Lower leg skin (tissue), 4 donors: ENCODE data around the gene KLHL17. TPM values are rescaled to one million over a fixed set of nuclear protein-coding genes. Genes with fewer than 3 reads are reported as not detected.

ENCODE experiments used
- DNase-seq, 2 donors: peaks; one replicate each; pipeline ENCODE4 v3.0.0-alpha.2; 2019; ENCODE audit warnings: low spot score in 2 of 2
- H3K4me3 ChIP-seq: fragments of 200-600 bp; sonication (generic); 2 replicates; pipeline ENCODE4 v1.5.1; 2017; ENCODE audit warnings: mild to moderate bottlenecking, low read depth; ENCODE audit not compliant: poor library complexity, severe bottlenecking
- POLR2A ChIP-seq, 2 donors: fragments of 450-650 bp; IDR thresholded peaks; one replicate each; pipeline ENCODE4 v1.6.1; 2016 to 2017; ENCODE audit warnings: antibody characterized with exemption in 2 of 2, mild to moderate bottlenecking in 1 of 2, moderate library complexity in 1 of 2
- WGBS, 2 donors: methylation state at CpG; one replicate each; pipeline ENCODE4 v1.1.5; 2018; 5-methylcytosine and 5-hydroxymethylcytosine counted together
- intact Hi-C: fragments of 100-400 bp; cut with DNase I; formaldehyde crosslinking; loops from one replicate; pipeline ENCODE4 v1.15.0; 2023; ENCODE audit warnings: low total_unique reads
- total RNA-seq, 4 donors: library from RNA; depleted of rRNA; stranded (reverse); fragments of >200 nt; gene quantifications; one replicate each; pipeline ENCODE4 v1.1.0, GENCODE V29; 2016
- TF ChIP-seq, protein P1 (sequence below), 3 donors: fragments of 450-650 bp; IDR thresholded peaks; one replicate each; pipeline ENCODE4 v1.5.1; 2016; ENCODE audit warnings: antibody characterized with exemption in 3 of 3, mild to moderate bottlenecking in 3 of 3, moderate library complexity in 2 of 3

The KLHL17 gene
- total RNA-seq, 4 donors from 2014 or later: 9.7 to 30.9 (median 16.3) TPM

DNA sequence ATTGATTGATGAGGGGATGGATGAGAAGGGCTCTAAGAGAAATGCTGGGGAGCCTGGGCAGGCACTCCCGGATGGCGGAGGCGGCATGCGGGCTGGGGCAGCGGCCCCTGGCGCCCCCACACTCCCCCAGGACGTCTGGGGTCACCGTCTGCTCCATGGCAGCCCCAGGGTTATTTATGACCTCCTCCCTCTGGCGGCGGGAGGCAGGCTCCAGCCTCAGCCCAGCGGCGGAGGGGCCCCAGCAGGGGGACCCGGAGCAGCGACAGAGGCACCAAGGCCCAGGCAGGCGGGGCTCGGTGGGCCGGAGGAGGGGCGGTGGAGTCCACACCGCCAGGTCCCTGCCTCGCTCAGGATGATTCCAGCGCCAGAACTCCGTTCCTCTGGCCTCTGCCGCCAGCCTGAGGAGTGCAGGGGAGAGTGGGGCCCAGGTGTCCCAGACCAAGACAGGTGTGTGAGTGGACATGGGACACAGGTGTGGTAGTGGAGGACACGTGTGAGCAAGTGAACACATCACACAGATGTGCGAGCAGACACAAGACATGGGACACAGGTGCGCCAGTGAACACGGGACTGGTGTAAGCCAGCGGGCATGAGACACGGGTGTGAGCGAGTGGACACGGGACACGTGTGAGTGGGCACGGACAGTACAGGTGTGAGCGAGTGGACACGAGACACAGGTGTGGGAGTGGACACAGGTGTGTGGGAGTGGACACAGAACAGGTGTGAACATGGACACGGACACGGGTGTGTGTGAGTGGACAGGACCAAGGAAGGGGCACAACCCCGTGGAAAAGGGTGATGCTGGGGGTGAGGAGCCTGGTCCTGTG, 39.2 kb upstream of the KLHL17 start:
- intact Hi-C loops: no loop called here
- TF ChIP-seq, protein P1, sequence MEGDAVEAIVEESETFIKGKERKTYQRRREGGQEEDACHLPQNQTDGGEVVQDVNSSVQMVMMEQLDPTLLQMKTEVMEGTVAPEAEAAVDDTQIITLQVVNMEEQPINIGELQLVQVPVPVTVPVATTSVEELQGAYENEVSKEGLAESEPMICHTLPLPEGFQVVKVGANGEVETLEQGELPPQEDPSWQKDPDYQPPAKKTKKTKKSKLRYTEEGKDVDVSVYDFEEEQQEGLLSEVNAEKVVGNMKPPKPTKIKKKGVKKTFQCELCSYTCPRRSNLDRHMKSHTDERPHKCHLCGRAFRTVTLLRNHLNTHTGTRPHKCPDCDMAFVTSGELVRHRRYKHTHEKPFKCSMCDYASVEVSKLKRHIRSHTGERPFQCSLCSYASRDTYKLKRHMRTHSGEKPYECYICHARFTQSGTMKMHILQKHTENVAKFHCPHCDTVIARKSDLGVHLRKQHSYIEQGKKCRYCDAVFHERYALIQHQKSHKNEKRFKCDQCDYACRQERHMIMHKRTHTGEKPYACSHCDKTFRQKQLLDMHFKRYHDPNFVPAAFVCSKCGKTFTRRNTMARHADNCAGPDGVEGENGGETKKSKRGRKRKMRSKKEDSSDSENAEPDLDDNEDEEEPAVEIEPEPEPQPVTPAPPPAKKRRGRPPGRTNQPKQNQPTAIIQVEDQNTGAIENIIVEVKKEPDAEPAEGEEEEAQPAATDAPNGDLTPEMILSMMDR (IDR thresholded peaks at IDR 0.05): peak in 1 of 3 donors; percentile 27
- no peak for TF ChIP-seq POLR2A (IDR thresholded peaks at IDR 0.05)
- 24 to 26% methylated on average over 26 to 28 of the region's 38 CpGs for WGBS, 2 donors
- DNase-seq: no peak
- H3K4me3 ChIP-seq: no peak overlapping the region

DNA sequence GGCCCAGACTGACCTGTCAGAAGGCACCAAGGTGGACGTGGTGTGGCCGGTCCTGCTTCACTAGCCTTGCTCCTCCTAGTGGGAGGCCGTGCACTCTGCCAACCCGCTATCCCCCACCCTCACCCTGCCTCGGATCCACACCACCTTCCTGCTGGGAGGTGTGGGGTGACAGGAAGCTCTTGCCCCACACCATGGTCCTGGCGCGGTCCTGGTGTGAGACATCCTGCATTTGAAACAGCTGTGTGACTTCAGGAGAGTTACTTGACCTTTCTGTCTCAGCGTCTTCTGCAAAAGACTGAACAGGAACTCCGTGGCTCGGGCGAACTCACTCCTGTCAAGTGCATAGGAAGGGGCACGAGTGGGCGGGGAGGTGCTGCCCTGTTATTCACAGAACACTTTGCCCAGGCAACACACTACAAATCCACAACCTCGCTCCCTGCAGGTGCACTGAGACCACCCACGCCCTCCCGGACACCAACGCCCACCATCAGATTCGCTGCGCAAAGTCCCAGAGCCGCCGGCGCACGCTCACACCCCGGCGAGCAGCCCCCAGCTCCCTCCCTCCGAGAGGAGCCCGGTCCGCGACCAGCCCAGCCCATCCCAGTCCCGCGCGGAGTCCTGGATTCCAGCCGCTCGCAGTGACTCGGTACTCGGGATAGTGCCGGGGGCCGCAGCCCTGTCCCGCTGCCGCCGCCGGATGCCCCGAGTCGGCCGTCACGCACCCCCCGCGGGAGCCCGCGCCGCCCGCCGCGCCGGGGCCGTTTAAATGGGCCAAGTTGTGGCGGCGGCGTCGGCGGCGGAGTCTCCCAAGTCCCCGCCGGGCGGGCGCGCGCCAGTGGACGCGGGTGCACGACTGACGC, 37.0 kb upstream of the KLHL17 start, which contains the start of gene SAMD11:
TSS of gene SAMD11 (plus strand) at position 793 of the 860 bp plus-strand sequence. CDS start 509 bp downstream, outside the sequence.
- 10% methylated on average over 22 to 31 of the region's 72 CpGs for WGBS, 2 donors
- intact Hi-C loops: no loop called here
- peak within 1 kb of the TSS; percentile 20 for H3K4me3 ChIP-seq
- no peak for TF ChIP-seq POLR2A (IDR thresholded peaks at IDR 0.05)
- TF ChIP-seq, protein P1 (IDR thresholded peaks at IDR 0.05): no peak
- peak in 1 of 2 donors; percentile 93 for DNase-seq

DNA sequence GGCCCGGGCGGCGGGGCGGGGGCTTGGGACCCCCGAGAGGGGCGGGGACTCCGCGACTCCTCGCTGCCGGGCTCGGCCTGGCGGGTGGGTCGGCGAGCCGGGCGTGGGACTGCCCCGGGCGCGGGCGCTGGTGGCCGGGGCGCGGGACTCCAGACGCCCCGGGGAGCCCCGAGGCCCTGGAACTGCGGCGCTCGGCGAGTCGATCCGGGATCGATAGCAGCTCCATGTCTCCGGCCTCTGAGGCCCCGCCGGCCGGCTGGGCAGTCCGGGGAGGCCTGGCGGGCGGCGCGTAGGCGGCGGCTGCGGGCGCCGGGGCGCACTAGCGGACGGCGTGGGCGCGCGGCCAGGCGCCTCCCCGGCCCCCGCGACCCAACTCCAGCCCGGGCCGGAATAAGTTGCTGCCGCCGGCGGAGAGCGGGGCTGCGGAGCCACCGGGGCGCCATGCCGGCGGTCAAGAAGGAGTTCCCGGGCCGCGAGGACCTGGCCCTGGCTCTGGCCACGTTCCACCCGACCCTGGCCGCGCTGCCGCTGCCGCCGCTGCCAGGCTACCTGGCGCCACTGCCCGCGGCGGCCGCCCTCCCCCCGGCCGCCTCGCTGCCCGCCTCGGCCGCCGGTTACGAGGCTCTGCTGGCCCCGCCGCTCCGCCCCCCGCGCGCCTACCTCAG, 36.3 kb upstream of the KLHL17 start:
- peak overlapping the region; percentile 20 for H3K4me3 ChIP-seq
- DNase-seq: no peak

DNA sequence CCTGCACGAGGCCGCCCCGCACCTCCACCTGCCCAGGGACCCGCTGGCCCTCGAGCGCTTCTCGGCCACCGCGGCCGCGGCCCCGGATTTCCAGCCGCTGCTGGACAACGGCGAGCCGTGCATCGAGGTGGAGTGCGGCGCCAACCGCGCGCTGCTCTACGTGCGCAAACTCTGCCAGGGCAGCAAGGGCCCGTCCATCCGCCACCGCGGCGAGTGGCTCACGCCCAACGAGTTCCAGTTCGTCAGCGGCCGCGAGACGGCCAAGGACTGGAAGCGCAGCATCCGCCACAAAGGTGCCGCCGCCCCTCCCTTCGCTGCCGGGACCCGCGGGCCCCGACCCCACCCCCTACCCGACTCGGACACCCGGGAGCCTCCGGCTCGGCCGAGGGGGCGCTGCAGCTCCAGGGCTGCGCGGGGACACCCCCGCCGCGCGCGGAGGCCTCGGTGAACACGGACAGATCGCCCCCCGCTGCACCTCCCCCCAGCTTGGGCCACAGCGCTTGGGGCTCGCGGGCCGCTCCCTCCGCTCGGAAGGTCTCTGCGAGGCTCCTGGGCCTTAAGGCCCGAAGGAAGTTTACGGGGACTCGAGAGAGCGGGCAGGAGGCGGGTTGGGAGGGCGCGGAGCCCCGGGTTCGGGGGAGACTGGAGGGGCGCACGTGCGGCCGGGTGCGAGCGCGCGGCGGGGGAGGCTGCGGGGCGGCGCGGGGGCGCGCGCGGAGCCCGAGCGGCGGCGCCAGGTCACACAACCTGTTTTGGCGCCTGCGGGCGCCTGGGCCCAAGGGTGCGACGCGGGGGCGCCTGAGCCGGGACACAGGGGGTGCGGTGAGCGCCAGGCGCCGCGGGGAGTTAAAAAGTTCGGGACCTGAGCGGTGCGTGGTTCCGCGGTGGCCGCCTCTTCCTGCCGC, 35.5 kb upstream of the KLHL17 start:
- DNase-seq: no peak
- TF ChIP-seq, protein P1 (IDR thresholded peaks at IDR 0.05): no peak
- no peak for TF ChIP-seq POLR2A (IDR thresholded peaks at IDR 0.05)
- peak overlapping the region; percentile 20 for H3K4me3 ChIP-seq
- 0 to 2% methylated on average over 10 to 79 of the region's 120 CpGs for WGBS, 2 donors
- intact Hi-C loops: no loop called here

More for the DNA sequence above, 36.3 kb upstream of the KLHL17 start:
- intact Hi-C loops: no loop called here
- 0% methylated on average over 12 of the region's 98 CpGs; no CpG with 5 or more reads in 1 of the 2 donors for WGBS, 2 donors
- TF ChIP-seq, protein P1 (IDR thresholded peaks at IDR 0.05): no peak
- TF ChIP-seq POLR2A (IDR thresholded peaks at IDR 0.05): no peak
